Kidney glomerular epithelial cell (primary cell): Measurements from ENCODE around the gene KIAA0825.

Experiments
- DNase-seq: peaks from one replicate; lab custom pipeline; 2025; lab: John Stamatoyannopoulos, UW

Gene KIAA0825

DNA sequence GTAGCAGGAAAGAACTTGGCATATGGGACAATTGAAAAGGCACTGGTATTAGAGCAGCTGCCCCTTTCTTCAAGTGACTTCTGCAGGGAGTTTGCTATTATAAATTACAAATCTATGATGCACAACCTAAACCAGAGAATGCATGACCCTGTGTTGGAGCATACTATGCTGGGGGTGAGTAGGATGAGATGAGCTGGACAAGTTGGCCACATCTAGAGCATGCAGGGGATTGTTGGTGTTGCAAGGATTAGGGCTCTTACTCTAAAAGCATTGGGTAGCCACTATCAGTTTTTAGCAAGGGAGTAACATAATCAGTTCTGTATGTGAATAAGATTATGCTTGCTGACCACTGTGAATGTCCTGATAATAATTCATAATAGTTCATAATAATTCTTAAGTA lies 186.7 kb downstream of the KIAA0825 start:
- DNase-seq: no peak

DNA sequence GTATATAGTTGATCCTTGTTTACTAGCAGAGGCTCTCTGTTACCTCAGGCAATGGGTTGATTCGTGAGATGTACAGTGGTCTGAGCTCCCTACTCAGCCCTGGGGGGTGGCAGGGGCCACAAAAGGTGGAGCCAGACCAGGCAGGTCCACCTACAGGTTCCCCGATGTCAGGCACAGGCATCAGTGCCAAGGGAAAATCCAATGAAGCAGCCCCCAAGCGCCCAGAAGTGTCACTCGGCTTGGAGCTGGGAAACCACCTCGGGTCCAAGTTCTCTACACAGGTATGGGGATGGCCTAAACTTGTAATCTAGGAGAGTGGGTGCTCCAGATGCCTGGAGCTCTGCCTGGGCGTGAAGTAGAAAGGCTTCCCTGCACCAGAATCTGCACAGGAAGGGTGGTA lies 188.8 kb downstream of the KIAA0825 start:
- DNase-seq: no peak

DNA sequence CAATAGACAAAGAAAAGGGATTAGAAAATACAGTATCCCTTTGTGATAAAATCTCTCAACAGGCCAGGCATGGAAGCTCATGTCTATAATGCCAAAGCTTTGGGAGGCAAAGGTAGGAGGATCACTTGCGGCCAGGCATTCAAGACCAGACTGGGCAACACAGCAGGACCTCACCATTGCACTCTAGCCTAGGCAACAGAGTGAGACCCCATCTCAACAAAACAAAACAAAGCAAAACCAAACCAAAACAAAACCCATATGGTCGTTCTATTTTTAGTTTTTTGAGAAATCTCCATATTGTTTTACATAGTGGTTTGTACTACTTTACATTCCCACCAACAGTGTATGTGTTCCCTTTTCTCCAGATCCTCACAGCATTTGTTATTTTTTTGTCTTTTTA lies 193.0 kb downstream of the KIAA0825 start:
- no peak for DNase-seq

- DNase-seq: no peak
These were observed 195.0 kb downstream of the KIAA0825 start for GRCh38 chr5:94423411-94423810.

GRCh38 chr5:94422812-94423211 lies 195.6 kb downstream of the KIAA0825 start:
- no peak for DNase-seq

GRCh38 chr5:94420885-94421284 lies 197.5 kb downstream of the KIAA0825 start:
- DNase-seq: no peak

DNA sequence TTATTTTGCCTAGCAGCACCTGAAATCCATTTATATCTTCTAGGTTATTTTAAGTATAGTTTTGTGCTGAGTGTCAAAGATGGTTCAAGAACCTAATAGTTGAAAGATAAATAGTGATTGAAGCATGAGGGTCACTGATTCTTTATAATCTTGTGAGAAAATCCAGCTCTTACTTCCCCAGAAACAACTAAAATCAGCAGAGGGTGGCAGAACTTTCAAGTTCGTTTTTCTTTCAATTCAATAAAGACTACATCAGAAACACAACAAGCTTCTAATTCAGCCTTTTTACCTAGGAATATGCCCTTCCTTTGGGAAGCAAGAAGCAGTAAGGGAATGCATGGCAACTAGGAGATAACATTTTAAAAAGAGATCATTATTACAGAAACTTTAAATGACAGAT lies 202.6 kb downstream of the KIAA0825 start:
- no peak for DNase-seq

- no peak for DNase-seq
These were observed 209.0 kb downstream of the KIAA0825 start for GRCh38 chr5:94409440-94409839.

DNA sequence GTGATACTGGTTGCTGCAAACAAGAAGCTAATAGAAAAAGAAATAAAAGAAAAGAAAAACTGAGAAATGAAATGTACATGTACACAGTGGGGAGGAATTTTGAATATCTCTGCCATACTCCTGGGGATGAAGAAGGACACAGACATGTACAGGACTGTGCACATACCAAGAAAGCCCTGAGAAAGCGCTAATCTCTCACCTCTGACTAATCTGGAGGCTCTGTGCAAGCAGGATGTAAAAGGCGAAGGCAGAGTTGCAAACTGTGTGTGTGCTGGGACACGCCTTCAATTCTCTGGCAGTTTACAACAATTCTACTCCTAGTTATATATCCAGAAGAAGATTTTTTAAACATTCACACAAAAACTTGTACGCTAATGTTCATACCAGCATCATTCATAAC lies 211.4 kb downstream of the KIAA0825 start:
- DNase-seq: no peak

DNA sequence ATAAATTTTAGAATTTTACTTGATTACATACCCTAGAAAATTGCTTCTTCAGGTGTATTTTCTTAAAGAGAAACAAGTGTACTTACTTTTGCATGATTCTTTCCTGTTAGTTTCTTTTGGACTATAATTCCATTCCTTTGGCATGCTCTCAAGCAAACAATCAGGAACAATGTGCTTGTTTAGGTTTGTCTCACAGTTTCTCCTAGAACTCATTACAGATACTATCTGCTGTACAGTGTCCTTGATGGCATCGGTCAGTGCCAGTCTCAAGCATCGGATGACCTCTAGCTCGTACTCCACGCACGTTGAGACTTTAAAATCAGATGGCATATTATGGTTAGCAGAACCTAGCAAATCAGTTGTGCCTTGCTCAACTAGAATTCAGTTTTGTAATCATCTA lies 214.9 kb downstream of the KIAA0825 start:
- DNase-seq: no peak

- no peak for DNase-seq
These were observed 216.3 kb downstream of the KIAA0825 start for GRCh38 chr5:94402096-94402495.

DNA sequence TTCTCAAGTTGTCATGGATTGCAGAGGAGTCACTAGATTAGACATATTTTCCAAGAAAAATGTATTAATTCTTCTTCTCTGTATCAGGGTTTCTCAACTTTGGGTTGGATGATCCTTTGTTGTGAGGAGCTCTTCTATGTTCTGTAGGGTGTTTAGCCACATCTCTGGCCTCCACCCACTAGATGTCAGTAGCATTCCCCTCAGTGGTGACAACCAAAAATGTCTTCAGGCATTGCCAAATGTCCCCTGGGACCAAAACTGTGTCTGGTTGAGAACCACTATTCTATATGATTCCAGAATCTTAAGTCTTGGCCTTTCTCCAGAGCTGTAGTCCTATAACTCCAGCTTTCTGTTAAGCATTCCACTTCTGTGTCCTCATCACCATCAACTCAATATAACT lies 220.9 kb downstream of the KIAA0825 start:
- no peak for DNase-seq

- DNase-seq: no peak
These were observed 221.7 kb downstream of the KIAA0825 start for GRCh38 chr5:94396687-94397086.

- no peak for DNase-seq
These were observed 222.9 kb downstream of the KIAA0825 start for GRCh38 chr5:94395468-94395867.

DNA sequence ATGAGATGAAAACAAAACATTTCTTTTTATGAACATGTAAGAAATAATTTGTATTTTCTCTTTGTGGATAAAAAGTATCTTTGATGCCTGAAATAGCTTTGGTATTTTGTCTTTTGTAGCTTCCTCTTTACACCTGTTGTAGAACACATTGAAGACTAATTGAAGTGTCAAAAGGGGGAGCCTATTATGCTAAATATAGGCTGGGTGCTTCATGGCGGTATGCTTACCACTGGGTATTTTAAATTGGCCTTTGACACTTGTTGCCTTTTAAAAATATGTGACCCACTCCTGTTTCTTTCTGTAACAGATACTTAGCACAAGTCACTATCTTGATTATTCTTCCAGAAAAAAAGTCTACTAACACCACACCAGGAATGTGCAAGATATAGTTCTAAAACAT lies 226.4 kb downstream of the KIAA0825 start:
- DNase-seq: no peak

DNA sequence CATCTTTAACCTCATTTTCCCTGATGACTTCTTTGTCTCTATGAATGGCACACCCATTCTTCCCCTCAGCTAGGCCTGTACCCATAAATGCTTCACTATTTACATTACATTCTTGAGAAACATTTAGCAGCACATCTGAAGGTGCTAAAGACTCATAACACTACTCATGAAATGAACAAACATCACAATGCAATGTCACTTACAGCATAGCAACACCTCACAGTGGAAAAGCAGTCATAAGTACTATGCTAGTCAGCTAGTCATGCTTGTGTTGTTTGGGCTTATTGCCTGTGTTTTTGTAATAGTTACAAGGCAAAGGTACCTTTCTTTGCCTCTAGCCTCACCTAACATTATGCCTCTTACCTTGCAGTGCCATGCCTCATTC lies 228.9 kb downstream of the KIAA0825 start:
- DNase-seq: no peak

DNA sequence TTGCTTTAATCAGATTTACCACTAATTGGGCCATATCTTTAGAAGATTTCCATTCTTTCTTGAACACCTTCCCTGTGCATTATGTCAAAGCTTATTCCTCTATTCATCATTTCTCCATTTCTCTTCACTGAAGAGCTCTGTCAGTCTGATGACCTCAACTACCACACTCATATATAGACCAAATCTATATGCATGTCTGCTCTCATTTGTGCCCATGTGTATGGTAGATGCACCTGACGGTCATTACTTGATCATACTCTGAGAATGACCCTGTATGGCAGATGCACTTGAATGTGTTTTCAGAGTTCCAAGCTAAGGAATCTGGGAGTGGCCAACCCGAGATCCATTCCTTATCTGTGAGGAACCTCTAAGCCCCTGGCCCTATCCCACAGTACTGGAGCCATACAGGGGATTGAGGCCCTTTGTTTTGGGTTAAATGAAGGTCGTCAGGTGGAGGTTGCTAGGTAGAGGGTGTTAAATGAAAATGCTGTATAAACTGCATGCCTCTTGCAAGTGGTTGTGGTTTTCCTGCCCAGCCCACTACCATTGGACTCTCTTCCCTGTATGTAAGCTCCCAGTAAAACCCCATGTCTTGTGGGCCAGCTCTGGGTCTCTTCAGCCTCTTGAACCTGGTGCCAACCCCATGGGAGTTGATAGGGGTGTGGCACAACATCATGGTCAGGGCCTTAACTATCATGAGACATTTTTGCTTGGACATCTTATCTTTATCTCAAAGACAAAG lies 229.5 kb downstream of the KIAA0825 start:
- DNase-seq: no peak

- DNase-seq: no peak
These were observed 232.6 kb downstream of the KIAA0825 start for GRCh38 chr5:94385767-94386166.

DNA sequence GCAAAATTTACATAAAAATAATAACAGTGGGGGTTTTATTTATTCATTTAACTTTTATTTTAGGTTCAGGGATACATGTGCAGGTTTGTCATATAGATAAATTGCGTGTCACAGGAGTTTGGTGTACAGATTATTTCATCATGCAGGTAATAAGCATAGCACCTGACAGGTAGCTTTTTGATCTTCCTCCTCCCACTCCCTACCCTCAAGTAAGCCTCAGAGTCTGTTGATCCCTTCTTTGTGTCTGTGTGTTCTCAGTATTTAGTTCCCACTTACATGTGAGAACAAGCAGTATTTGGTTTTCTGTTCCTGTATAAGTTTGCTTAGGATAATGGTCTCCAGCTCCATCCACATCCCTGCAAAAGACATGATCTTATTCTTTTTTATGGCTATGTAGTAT lies 240.3 kb downstream of the KIAA0825 start:
- DNase-seq: no peak

DNA sequence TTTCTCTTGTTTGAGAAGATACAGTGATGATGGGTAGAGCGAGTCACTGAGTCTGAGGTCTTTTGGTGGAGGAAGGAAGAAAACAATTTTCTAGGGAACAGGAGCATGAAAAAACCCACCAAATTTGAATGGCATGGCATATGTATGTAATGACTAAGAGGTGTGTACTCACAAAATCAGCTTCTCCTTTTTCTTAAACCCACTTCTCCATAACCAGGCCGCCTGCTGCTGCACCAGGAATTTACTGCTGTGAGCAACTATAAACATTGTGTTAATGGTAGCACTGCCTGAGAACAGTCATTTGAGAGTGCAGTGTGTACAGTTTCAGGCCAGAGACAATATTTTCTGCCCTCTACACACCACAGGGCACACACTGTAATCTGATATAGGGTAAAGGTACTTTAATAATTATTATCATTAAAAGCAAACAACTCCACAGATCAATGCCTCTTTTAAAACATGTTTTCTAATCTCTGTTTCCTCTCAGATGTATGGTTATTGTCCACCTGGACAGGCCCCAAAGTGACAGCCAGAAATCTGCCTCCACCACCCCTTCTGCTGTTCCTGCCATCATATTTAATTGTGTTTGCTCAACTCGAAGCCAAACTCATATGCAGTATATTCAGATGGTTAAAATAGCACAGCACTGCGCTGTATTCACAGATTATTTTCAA lies 241.6 kb downstream of the KIAA0825 start:
- DNase-seq: no peak

DNA sequence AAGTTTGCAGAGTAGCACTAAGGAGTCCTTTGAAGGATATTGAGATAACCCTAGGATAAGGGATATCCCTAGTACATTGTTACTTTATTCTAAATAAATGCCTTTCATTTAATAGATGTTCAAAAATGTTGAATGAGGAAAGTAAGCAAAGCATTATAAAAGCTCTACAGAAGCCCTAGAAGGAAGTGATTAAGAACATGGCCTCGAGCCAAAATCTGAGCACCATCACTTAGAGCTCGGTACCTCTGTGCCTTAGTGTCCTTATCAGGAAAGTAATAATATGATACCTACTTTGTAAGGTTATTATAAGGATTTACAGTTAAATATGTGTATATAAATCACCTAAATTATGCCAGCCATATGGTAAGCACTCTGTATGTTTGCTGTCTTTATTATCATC lies 242.6 kb downstream of the KIAA0825 start:
- DNase-seq: no peak

DNA sequence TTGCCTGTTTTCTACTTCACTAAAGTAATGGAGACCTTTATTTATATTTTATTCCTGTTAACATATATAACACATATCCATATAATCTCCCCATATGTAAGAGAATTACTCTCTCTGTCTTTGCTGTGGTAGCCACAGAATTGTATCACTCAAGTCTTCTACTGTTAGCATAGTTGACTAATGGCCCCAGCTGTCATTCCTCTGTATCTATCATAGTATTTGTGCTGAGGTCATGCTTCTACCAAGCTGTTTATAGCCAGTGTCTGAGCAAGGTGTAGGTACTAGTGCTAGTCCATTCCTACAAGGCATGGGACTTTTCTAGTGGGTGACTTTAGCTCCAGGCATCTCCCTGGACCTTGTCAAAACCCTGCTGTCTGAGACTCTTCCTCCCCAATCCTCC lies 244.1 kb downstream of the KIAA0825 start:
- DNase-seq: no peak

- no peak for DNase-seq
These were observed 250.5 kb downstream of the KIAA0825 start for GRCh38 chr5:94367900-94368299.

DNA sequence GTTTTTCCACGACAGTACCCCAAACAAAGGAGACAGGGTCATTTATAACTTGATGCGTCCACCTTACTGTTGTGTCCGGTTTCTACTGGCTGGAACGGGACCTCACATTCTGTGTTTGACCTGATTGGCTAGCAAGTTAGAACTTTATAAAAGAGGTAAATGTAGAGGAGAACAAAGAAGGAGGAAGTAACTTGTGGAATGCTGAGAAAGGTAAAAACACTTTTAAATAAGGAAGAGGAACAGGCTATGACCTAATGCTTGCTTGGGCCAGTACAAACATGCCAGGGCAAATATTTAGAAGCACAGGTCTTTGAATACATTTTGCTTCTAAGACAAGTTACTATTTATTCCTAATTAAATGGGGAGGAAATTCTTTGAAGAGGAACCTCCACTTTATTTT lies 251.6 kb downstream of the KIAA0825 start:
- no peak for DNase-seq
